H9 (cell line): ENCODE measurements around the gene LIPE. TPM values are rescaled to one million over a fixed set of nuclear protein-coding genes. Genes with fewer than 3 reads are reported as not detected.

Experiments
- DNase-seq: peaks from one replicate; pipeline ENCODE4 v3.0.0-alpha.2; 2017
- H2AFZ ChIP-seq: one replicate; pipeline ENCODE4 v1.6.1; 2013; ENCODE audit warnings: mild to moderate bottlenecking, low read length, control low read depth, moderate library complexity
- H2AK5ac ChIP-seq: 2 replicates; pipeline ENCODE4 v1.6.1; 2013; ENCODE audit warnings: low read length, control low read depth, mixed read lengths; ENCODE audit not compliant: insufficient read length
- H2BK120ac ChIP-seq: one replicate; pipeline ENCODE4 v1.6.1; 2013; ENCODE audit warnings: low read depth, mild to moderate bottlenecking, low read length, control low read depth, inconsistent platforms; ENCODE audit not compliant: poor library complexity, severe bottlenecking
- H2BK12ac ChIP-seq: 2 replicates; pipeline ENCODE4 v1.6.1; 2013; ENCODE audit warnings: low read length, control low read depth, mixed read lengths, low read depth; ENCODE audit not compliant: insufficient read length
- H2BK15ac ChIP-seq: 2 replicates; pipeline ENCODE4 v1.6.1; 2013; ENCODE audit warnings: low read depth, low read length, control low read depth
- H2BK20ac ChIP-seq: one replicate; pipeline ENCODE4 v1.6.1; 2013; ENCODE audit warnings: low read depth, mild to moderate bottlenecking, low read length, control low read depth, inconsistent platforms; ENCODE audit not compliant: poor library complexity, severe bottlenecking
- H2BK5ac ChIP-seq: 2 replicates; pipeline ENCODE4 v1.6.1; 2013; ENCODE audit warnings: low read length, control low read depth, mixed read lengths; ENCODE audit not compliant: insufficient read length
- H3K14ac ChIP-seq: 2 replicates; pipeline ENCODE4 v1.6.1; 2013; ENCODE audit warnings: low read length, control low read depth; ENCODE audit not compliant: insufficient read depth
- H3K18ac ChIP-seq: 2 replicates; pipeline ENCODE4 v1.6.1; 2013; ENCODE audit warnings: low read depth, mild to moderate bottlenecking, mixed read lengths, low read length, control low read depth; ENCODE audit not compliant: insufficient read length
- H3K23ac ChIP-seq: 2 replicates; pipeline ENCODE4 v1.6.1; 2013; ENCODE audit warnings: low read length, control low read depth, mixed read lengths, low read depth; ENCODE audit not compliant: insufficient read length
- H3K23me2 ChIP-seq: 2 replicates; pipeline ENCODE4 v1.6.1; 2013; ENCODE audit warnings: low read depth, mild to moderate bottlenecking, mixed read lengths, low read length, control low read depth; ENCODE audit not compliant: insufficient read length, poor library complexity, severe bottlenecking
- H3K27ac ChIP-seq: 2 replicates; pipeline ENCODE4 v1.5.1; 2013; ENCODE audit warnings: low read length, control low read depth, mixed read lengths, low read depth; ENCODE audit not compliant: insufficient read length
- H3K27me3 ChIP-seq: 2 replicates; pipeline ENCODE4 v1.6.1; 2013; ENCODE audit warnings: low read length, control low read depth, inconsistent platforms; ENCODE audit not compliant: insufficient read depth
- H3K4ac ChIP-seq: 2 replicates; pipeline ENCODE4 v1.6.1; 2013; ENCODE audit warnings: low read depth, mild to moderate bottlenecking, control low read depth, inconsistent platforms, low read length, moderate library complexity
- H3K4me1 ChIP-seq: 2 replicates; pipeline ENCODE4 v1.6.1; 2013; ENCODE audit warnings: low read length, control low read depth, inconsistent platforms; ENCODE audit not compliant: insufficient read depth
- H3K4me2 ChIP-seq: 2 replicates; pipeline ENCODE4 v1.6.1; 2013; ENCODE audit warnings: low read length, control low read depth, mixed read lengths; ENCODE audit not compliant: insufficient read length, insufficient read depth
- H3K56ac ChIP-seq: 2 replicates; pipeline ENCODE4 v1.6.1; 2013; ENCODE audit warnings: low read depth, mild to moderate bottlenecking, mixed read lengths, low read length, control low read depth; ENCODE audit not compliant: insufficient read length
- H3K79me1 ChIP-seq: 2 replicates; pipeline ENCODE4 v1.6.1; 2013; ENCODE audit warnings: low read depth, mild to moderate bottlenecking, moderate library complexity, low read length, control low read depth, inconsistent platforms; ENCODE audit not compliant: insufficient read depth, poor library complexity, severe bottlenecking
- H3K79me2 ChIP-seq: 2 replicates; pipeline ENCODE4 v1.6.1; 2013; ENCODE audit warnings: low read length, control low read depth, inconsistent platforms; ENCODE audit not compliant: insufficient read depth
- H3K9ac ChIP-seq: 2 replicates; pipeline ENCODE4 v1.6.1; 2013; ENCODE audit warnings: low read length, control low read depth, mixed read lengths; ENCODE audit not compliant: insufficient read length; ENCODE audit errors: extremely low read depth
- H3K9me3 ChIP-seq: one replicate; pipeline ENCODE4 v1.6.1; 2013; ENCODE audit warnings: low read depth, low read length, inconsistent platforms; ENCODE audit not compliant: control insufficient read depth
- H3T11ph ChIP-seq: one replicate; pipeline ENCODE4 v1.6.1; 2013; ENCODE audit warnings: mild to moderate bottlenecking, low read length, control low read depth, inconsistent platforms
- H4K20me1 ChIP-seq: one replicate; pipeline ENCODE4 v1.6.1; 2013; ENCODE audit not compliant: control insufficient read depth, insufficient read length, insufficient read depth
- H4K5ac ChIP-seq: 2 replicates; pipeline ENCODE4 v1.6.1; 2013; ENCODE audit warnings: low read depth, mild to moderate bottlenecking, mixed read lengths, low read length, control low read depth; ENCODE audit not compliant: insufficient read length
- H4K8ac ChIP-seq: replicated peaks from 2 replicates; pipeline ENCODE4 v1.6.1; 2013; ENCODE audit warnings: low read length, control low read depth, mixed read lengths, low read depth; ENCODE audit not compliant: insufficient read length
- H4K91ac ChIP-seq: 2 replicates; pipeline ENCODE4 v1.6.1; 2013; ENCODE audit warnings: low read depth, mild to moderate bottlenecking, moderate library complexity, mixed read lengths, low read length, control low read depth; ENCODE audit not compliant: insufficient read length
- H3K27ac Mint-ChIP-seq, 3 experiments: 2 replicates in 2 of 3; 3 replicates in 1 of 3; pipeline ENCODE4 v1.8.0; 2020 to 2021; ENCODE audit warnings: mixed read lengths in 3 of 3, mild to moderate bottlenecking in 1 of 3, moderate library complexity in 1 of 3
- H3K27me3 Mint-ChIP-seq: 2 replicates; pipeline ENCODE4 v1.8.0; 2021; ENCODE audit warnings: low read depth, mild to moderate bottlenecking, moderate library complexity, mixed read lengths
- H3K36me3 Mint-ChIP-seq, 3 experiments: 2 replicates in 2 of 3; 3 replicates in 1 of 3; pipeline ENCODE4 v1.8.0; 2020 to 2021; ENCODE audit warnings: low read depth in 3 of 3, mixed read lengths in 3 of 3; ENCODE audit not compliant: insufficient read depth in 1 of 3
- H3K4me1 Mint-ChIP-seq, 2 experiments: 2 replicates each; pipeline ENCODE4 v1.8.0; 2020; ENCODE audit warnings: mixed read lengths in 2 of 2
- H3K4me3 Mint-ChIP-seq, 2 experiments: 2 replicates in 1 of 2; 3 replicates in 1 of 2; pipeline ENCODE4 v1.8.0; 2020 to 2021; ENCODE audit warnings: mild to moderate bottlenecking in 2 of 2, mixed read lengths in 2 of 2, moderate library complexity in 1 of 2
- H3K9me3 Mint-ChIP-seq, 2 experiments: 2 replicates in 1 of 2; 3 replicates in 1 of 2; pipeline ENCODE4 v1.8.0; 2020; ENCODE audit warnings: mild to moderate bottlenecking in 2 of 2, mixed read lengths in 2 of 2, moderate library complexity in 1 of 2
- CTCF ChIP-seq: fragments of 200-600 bp; sonication (generic); conservative IDR thresholded peaks from 3 replicates; pipeline ENCODE4 v1.8.0; 2021; ENCODE audit warnings: antibody characterized with exemption, mild to moderate bottlenecking
- WGBS: extraction: QIAGEN DNeasy Blood & Tissue Kit; methylation state at CpG from one replicate; pipeline ENCODE4 v1.1.7; 2013; ENCODE audit warnings: missing lambda C conversion rate, low lambda C conversion rate, mixed read lengths; ENCODE audit not compliant: insufficient read length; ENCODE audit errors: extremely low coverage; 5-methylcytosine and 5-hydroxymethylcytosine counted together
- total RNA-seq: library from RNA; stranded (reverse); gene quantifications from 2 replicates; pipeline ENCODE4 v1.2.1, GENCODE V29; 2021

Gene LIPE
- total RNA-seq, 1 experiment from 2014 or later: 6.3 TPM

GRCh38 chr19:42394751-42395150, 32.4 kb downstream of the LIPE start:
- Mint-ChIP-seq H3K4me3 (peak overlapping the region in 1 of 2 experiments; percentile 8; a peak in 2 of 5 replicates), H3K27ac (no peak overlapping the region), H3K4me1 (peaks cover 26 to 39% of the 10 kb centered on the region in 2 experiments), H3K9me3 (no peaks in the 10 kb centered on the region), H3K27me3 (peaks cover 59% of the 10 kb centered on the region), H3K36me3 (peaks cover 2 to 10% (median 6%) of the 10 kb centered on the region in 3 experiments; a peak in 5 of 7 replicates)
- H3K9ac ChIP-seq: no peak overlapping the region
- H3K79me1 ChIP-seq: no peaks in the 10 kb centered on the region
- H2AK5ac ChIP-seq: no peak overlapping the region
- H3K14ac ChIP-seq: no peak overlapping the region
- H3K79me2 ChIP-seq: no peaks in the 10 kb centered on the region
- no peak overlapping the region for H2BK12ac ChIP-seq
- H4K91ac ChIP-seq: no peak overlapping the region
- H3K4ac ChIP-seq: no peak overlapping the region
- H4K20me1 ChIP-seq: peaks cover 3% of the 10 kb centered on the region
- no CpG with 5 or more reads among the region's 8 CpGs for WGBS
- no peak overlapping the region for H2AFZ ChIP-seq
- no peak overlapping the region for H4K5ac ChIP-seq
- no peak overlapping the region for H2BK5ac ChIP-seq
- peaks cover 7% of the 10 kb centered on the region for H3K23me2 ChIP-seq
- no peak overlapping the region for H3K18ac ChIP-seq
- H3K4me2 ChIP-seq: no peak overlapping the region
- no peak for DNase-seq
- no peak overlapping the region for H2BK20ac ChIP-seq
- H3T11ph ChIP-seq: no peak overlapping the region
- no peaks in the 10 kb centered on the region; the same call in 1 of the 2 replicates for H3K27me3 ChIP-seq
- H2BK120ac ChIP-seq: no peak overlapping the region
- no peak overlapping the region for H4K8ac ChIP-seq
- H3K56ac ChIP-seq: no peak overlapping the region
- no peaks in the 10 kb centered on the region for H3K9me3 ChIP-seq
- no peak overlapping the region for H3K27ac ChIP-seq
- peaks cover 3% of the 10 kb centered on the region; the same call in 1 of the 2 replicates for H3K4me1 ChIP-seq
- H2BK15ac ChIP-seq: no peak overlapping the region
- H3K23ac ChIP-seq: no peak overlapping the region
- no peak for TF ChIP-seq CTCF
